Measurements from ENCODE around the gene CARS1.
A peak's percentile ranks its signal among the peaks of the same experiment; 100 is the strongest.

Gene CARS1

DNA sequence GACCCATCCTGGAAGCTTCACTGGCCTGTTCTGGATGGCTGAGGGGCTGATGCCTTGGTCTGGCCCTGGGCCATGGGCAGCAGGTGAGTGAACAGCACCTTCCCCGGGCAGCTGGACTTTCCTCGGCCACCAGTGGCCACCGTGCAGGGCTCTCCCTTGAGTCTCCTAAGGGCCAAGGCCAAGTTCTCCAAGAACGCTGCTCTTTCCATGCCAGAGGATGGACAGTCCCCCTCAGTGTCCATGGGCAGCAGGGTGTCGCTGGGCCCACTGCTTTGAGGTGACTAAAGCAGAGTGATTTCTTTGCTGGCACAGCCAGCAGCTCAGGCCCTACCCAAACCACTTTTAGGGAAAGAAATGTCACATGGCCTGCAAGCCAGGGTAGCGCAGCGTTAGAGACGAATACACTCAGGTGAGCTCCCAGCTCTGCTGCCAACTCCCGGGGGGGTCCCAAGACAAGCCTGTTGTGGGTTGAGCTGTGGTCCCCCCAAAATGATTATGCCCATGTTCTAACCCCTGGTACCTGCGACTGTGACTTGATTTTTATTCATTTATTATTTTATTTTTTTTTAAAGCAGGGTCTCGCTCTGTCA is 3.3 kb upstream of the CARS1 start:
- DNase-seq (ENCODE audit: low spot score) = no peak

DNA sequence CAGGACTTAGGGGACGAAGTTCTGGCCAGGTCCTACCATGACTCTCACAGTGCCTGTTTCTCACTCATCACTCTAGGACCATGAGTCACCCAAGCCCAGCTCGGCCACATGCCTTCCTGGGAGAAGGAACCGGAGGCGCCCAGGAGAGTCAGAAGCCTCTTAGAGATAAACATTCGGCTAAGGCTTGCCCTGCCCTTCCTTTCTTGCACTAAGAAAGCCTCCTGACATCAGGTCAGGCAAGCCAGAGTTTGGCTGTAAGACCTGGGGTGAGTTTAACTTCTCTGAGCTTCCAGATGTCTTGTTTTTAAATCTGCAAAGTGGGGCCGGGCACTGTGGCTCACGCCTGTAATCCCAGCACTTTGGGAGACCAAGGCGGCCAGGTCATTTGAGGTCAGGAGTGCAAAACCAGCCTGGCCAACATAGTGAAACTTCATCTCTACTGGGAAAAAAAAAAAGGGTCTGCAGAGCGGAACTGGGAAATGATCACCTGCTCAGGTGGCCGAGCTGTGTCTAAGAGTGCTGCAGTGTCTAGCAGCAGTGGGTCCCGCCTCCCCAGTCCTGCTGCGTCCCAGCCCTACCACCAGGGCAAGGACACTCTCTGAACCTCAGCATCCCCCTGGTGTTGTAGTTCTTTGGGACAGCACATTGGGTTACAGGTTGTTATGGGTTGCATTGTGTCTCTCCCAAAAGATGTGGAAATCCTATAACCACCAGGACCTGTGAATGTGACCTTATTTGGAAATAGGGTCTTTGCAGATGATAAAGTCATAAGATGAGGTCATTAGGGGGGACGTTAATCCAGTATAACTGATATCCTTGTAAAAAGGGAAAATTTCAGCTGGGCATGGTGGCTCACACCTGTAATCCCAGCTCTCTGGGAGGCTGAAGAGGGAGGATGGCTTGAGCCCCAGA is 1.8 kb upstream of the CARS1 start:
- no peak for DNase-seq (ENCODE audit: low spot score)

DNA sequence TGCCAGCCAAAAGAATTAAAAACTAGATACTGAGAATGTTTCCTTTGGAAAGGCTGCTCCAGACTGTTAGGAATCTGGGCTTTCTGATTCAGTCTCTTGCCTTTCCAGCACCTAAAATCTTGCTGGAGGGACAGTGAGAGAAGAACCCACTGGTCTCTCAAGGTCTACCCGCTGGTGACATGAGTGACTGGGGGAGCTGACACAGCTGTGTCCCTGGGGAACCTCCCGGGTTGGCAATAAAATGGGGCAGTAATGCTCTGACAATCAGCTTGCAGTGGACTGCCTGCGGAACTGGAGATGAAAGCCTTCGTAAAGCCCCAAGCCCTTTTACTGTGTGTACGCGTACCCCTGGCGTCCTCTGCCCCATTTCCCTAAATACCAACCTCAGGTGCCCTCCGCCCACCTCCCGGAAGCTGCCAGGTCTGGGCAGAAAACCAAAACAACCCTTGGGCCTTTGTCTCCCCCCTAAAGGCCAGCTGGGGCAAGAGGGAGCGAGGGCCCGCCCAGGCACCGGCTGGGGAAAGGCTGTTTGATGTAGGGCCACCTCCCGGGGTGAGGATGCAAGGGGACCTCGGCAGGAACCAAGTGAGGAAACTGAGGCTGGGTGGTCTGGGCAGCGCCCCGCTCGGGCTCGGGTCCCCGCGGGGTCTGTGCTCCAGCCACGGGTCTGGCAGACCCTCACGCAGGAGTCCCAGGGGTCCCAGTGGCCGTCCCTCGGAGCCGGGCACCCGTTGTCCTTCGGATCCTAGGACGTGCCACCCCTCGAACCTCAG is 741 bp downstream of the CARS1 start:
- DNase-seq (ENCODE audit: low spot score) = no peak

DNA sequence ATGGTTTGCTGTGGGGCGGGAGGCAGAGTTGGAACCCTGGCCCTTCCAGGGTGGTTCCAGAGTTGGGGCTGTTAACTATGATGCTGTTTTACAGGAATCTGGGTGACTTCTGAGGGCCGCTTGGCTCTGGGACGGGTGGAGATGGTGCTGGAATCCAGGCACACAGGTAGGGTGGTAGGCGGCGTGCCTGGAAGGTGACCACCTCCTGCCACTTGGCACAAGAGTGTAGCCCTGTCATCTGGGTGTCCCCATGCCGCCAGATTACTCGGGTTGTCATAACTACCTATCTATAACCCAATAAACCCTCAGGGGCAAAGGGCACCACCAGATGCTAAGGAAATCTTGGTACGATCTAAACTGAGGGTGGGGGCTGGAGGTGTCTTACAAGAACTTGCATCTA is 1.3 kb downstream of the CARS1 start:
- no peak for DNase-seq (ENCODE audit: low spot score)

DNA sequence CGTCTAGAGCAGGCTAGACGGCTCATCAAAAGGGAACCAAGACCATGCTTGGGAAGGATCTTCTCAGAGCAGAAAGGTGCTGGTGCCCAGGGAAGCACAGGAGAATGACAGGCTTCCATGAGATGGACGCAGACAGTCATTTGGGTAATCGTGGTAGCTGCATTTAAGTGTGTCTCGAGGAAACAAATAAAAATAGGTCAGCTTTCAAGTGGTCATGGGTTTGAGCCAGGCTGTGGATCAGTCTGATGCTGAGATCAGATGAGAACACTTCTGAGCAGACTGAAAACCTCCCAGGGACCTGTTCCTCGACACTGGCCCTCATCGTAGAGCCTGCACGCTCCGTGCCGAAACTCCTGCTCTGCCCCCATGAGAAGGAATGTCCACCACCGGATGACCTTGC is 4.7 kb downstream of the CARS1 start:
- no peak for DNase-seq (ENCODE audit: low spot score)

DNA sequence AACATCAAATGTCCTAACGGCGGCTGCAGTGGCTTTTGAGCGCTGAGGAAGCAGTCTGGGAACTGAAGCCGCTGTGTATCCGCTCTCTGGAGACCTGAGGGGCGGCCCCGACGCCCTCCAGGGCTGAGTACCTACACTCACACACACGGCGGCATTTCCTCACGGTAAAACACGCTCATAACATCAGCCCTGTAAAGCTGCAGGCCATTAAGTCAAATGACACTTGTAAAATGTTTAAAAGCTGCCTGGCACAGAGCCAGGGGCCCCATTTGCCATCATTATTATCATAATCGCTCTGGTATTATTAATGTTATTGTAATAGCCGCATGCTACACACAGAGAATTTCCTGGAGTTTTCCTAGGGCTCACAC is 5.1 kb downstream of the CARS1 start:
- no peak for DNase-seq (ENCODE audit: low spot score)

DNA sequence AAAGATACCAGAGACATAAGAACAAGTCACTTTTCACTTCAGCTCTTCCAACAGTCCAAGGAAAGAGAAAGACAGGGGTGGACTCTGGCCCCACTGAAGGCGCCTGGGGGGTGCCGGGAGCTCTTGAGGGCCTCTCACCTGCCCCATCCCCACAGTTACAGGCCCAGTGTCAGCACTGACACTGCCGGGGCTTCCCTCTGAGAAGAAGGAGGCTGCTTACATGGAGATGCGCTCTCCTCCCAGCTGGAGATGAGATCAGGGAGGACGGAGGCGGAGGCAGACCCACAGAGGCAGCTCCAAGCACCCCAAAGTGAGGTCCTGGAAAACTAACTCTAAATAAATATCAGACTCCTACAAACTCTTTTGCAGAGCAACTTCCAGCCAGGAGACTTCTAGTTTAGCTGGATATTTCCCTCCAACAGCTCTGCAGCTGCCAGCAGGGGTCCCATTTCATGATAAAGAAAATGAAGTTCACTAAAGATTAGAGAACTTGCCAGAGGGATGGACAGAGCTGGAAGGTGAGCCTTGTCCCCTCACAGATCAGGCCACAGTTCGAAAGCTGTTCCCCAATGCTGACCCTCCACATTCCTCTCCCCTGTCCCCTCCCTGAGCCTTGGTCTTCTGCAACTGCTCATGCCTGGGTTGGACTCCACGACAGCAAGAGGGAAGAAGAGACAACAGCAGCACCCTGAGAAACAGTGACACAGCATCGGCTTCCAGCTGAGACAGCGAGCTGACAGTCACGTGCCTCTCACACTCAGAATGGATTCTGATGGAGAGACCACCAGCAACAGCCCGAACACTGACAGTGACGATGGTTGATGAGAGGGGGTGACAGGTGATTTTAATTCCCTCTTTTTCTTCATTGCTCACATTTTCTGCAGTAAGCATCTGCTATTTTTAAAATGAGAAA is 5.8 kb downstream of the CARS1 start:
- no peak for DNase-seq (ENCODE audit: low spot score)

DNA sequence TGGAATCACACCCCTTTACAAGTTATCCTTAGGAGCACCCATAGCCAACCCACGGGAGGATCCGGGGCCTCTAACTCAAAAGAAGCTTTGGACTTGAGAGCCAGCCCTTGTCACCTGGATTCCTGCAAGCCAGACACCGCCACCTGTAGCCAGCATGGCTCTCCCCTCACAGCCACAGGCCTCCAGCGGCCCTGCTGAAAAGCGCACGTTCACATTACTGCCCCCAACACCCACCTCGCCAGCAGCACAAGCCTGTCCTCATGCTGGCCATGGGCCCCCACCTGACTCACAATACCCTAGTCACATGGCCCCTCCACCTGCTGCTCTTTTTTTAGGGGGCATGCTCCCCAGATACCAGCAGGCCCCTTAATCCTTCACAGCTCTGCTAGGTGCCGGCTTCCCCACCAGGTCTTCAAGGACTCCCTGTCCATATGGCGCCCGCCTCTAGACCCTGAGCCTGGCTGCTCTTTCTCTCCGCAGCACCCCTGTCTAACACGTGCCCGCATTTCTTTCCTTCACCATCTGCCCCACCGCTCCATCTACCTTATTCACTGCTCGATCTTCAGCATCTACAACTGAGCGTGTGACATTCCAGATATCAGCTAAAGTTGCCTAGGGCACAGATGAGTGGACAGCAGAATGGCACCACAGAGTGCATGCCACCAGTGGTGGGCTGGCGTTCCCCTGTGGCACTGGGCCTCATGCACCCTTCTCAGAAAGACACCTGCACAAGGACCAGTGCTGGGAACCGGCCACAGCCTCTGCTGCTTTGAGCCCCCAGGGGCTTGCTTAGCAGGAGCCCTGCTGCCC is 6.6 kb downstream of the CARS1 start:
- no peak for DNase-seq (ENCODE audit: low spot score)

DNA sequence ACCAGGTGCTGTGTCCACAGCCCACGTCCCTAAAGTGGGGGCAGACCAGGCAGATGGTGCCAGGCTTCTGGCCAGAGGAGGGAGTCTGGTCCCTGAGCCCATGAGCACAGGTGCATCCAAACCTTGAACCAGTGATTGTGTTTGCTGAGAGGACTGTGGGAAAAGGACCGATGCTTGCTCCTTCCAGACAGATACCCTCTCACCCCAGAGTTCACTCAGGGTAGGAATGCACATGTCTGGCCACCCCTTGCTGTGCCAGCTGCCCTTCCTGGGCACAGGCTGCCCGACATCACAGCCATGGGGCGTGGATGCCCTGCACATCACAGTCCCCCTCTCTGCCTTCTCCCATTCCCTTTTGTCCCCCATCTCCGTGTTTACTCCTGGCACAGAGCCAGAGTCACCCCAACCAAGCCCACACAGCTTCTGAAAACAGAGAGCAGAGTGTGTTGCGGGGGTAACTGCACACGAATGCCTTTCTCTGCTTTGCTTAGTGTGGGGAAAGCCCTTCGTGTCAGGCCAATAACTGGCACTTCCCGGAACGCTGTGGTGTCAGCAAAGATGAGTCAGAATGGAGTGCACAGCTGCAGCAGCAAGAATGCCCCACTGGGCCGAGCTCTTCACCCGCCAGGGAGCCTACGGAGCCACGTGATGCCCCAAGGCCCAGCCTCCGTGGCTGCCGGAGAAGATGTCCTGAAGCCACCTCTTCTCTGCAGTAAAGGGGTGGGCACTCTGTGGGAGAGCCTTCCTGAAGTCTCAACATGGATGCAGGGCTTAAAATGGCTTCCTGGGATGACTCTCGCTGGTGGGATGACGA is 7.6 kb downstream of the CARS1 start:
- DNase-seq (ENCODE audit: low spot score) = peak; percentile 95

DNA sequence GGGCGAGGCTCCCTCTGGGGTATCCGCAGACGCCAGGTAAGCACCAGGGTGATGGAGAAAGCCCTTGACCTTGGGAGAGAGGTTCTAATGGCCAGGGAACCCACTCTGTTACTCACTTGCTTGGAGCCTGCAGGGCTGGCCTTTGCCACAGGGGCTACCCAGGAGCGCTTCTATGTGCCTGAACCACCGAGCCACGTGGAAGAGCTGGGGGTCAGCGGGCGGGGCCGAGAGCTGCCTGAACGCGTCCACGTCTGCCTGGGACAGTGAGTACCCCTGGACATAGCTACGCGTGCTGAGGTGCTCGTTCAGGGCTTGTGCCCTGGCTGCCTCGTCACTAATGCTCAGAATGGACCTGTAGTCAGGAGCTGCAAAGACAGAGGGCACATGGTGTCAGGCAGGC is 9.6 kb downstream of the CARS1 start:
- no peak for DNase-seq (ENCODE audit: low spot score)

DNA sequence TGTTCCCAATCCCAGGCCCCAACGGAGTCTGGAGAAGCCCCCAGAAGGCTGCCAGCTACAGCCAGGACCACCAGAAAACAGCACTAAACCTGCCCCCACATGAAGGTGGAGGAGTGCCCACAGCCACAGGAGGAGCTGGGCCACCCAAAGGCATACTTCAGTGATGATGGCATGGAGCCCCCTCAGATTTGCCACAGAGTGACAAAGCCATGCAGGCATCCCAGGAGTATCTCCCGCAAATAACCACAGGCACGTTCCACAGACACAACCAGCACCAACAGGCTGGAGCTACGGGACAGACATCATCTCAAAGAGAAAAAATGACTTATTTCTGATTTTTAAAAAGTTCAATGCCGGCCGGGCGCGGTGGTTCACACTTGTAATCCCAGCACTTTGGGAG is 10.6 kb downstream of the CARS1 start:
- no peak for DNase-seq (ENCODE audit: low spot score)

DNA sequence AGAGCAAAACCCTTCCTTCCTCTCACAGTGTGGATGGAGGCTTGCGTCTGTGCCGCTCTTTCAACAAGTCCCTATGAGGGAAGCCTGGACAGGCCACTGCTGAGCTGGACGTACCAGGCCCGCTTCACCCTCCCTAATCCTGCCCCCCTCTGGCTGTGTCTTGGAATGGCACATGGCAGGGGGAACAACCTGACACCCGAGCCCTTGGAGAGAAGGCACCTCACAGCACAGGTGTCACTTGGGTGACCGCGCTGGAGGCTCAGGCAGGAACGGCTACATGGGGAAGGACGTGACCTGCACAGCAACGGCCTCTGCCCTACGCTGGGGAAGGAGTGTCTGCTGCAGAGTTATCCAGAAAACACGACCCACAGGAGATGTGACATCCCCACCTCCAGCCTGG is 11.0 kb downstream of the CARS1 start:
- DNase-seq (ENCODE audit: low spot score) = no peak

DNA sequence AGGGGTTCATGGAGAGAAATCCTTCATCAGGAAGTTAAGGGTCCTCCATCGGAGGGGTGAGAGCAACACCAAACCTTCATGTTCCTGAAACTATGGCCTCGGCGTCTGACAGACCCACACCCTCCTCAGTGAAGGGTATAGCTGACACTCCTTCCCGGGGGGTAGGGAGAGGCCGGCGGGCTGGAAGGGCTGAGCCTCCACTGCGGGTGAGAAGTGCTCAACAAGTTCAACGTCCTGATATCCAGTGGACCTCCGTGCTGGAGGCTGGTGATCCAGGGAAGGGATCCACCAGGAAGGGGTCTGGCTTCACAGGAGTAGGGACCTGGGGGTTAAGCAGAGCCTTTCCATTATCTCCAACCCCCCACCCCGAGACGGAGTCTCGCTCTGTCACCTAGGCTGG is 12.3 kb downstream of the CARS1 start:
- DNase-seq (ENCODE audit: low spot score) = no peak

DNA sequence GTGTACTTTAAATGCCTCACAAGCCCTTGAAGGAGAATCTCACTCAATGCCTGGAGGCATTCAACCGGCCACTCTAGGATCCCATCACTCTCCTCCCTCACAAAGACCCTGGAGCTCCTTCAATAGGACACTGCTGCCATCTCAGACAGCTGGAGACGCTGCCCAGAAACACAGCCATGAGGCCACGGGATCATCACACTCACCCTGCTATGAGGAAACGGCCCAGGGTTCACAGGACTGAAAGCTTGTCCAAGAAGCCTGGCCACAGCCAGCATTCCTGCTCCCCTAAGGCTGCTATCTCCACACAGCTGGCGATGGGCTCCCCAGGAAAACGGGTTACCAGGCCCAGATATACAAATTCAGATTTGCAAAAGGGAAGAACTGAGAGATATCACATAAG is 13.2 kb downstream of the CARS1 start:
- DNase-seq (ENCODE audit: low spot score) = no peak

DNA sequence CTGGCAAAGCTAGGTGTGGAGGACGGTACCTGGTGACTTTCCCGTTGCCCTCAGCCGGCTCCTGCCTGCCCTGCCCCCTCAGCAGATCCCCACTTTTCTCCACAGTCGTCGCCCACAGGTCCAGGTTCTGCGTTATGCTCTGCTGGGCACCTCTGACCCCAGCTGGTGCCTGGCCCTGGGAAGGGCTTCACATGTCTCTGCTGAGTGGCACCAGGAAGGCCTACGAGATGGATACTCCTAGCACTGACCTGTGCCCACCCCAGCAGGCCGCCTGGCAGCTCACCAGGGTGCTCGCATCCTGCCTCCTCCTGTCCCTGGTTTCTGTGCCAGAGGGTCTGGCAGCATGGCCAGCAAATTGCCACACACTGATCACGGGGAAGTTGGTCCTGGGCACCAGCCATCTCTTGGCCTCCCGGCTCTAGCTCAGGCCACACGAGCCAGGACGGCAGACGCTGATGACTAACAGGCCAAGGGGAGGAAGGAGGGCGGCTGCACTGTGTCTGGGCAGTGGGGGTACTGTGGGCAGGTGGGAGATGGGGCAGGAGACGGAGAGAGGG is 13.8 kb downstream of the CARS1 start:
- no peak for DNase-seq (ENCODE audit: low spot score)

DNA sequence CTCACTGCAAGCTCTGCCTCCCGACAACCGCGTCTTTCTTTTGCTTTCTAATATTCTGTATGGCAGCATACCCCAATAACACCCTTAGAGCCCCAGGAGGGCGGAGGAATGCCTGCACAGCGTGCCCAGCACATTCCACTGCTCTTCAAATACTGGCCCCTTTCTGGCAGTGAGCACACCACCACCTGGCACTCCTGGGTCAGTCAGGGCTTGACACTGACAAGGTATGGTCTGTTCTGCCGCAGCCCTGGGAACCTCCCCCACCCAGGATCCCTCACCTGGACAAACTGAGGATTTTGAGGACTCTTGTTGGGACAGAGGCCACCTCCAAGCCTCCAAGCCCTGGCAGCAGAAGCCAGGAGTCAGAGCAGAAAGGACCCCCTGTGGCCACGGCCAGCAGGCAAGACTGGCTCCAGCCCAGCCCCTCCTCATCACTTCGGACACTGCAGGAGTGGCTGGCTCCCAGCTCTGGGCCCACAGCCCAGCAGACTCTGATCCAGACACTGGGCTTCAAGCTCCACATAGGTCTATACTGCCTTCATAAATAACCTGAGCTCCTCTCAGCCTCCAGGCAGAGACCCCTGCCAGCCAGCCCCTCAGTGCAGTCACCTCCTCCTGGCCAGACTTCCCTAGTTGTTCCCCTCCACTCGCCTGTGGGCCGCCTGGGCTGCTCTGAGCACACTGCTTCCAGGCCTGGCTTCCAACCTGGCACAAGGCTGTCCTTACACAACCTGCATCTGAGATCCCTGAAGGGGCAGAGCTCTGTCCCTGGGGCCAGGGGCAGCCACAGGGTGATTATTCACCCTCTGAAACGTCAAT is 14.5 kb downstream of the CARS1 start:
- no peak for DNase-seq (ENCODE audit: low spot score)

DNA sequence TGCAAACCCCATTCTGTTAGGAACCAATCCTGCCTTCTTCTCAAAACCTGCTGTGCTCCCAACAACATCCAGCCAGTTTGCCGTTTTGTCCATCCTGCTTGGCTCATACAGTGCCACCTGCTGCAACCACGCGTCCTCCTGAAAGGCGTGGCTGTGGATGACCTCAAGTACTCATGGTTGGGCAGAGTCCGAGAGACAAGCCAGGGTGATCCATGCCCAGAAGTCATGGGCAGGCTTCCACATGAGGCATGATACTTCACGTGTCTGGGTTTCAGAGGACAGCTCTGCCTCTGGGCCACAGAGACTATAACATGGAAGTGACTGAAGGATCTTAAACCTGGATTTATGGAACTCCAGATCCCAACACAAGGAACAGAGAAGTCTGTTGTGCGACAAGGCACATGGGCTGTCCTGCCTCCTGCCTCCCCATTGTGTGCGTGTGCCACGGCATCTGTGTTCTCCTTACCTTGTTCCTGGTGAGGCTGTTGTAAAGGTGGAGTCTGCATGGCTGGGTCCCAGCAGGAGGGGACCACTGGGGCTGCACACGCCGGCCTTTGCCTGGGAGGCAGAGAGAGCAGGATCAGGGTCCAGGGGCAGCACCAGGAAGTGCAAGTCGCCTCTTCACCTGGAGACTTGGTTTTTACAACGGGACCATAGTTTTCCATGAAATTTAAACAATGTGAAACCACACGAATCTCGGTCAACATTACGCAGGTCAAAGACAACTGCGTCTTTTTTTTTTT is 15.4 kb downstream of the CARS1 start:
- no peak for DNase-seq (ENCODE audit: low spot score)

DNA sequence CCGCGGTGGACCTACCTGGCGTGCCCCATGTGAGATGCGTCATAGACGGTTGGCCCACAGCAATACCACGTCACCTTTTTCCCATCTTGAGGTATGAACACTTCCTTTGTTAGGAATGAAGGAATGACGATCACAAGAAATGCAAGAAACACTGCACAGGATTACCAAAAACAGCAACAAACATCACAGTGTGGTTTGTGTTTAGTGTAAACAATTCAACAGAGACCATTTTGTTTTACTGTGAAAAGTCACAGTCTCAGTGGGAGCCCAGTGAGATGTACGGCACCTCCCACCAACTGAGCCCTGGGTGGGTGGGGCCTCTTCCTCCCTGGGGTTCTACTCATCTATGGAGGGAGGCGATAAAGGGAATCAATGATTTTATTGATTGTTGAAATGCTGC is 16.3 kb downstream of the CARS1 start:
- no peak for DNase-seq (ENCODE audit: low spot score)

DNA sequence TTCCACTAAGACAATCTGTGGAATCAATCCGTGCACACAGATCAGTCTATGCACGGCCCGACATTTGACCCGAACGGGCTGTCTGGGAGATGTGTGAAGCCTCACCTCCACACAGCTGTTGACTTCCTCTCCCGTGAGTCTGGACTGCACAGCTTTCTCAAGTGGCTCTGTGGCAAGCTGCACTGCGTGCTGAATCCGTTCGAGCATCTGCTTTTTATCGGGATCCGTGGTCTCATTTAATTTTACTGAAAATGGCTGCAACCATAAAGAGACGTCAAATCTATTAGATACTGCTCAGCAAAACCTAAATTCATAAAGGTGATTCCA is 19.3 kb downstream of the CARS1 start:
- no peak for DNase-seq (ENCODE audit: low spot score)
